Mammary epithelial cell (primary cell): ENCODE measurements around the gene SCCPDH.
A peak's percentile ranks its signal among the peaks of the same experiment; 100 is the strongest.

Experiments
- CTCF ChIP-seq, 2 donors: IDR thresholded peaks in 1 of 2; conservative IDR thresholded peaks in 1 of 2; 2 replicates each; pipeline ENCODE4 v1.5.1; 2011 to 2012; ENCODE audit warnings: inconsistent platforms in 2 of 2, low read length in 2 of 2, mild to moderate bottlenecking in 2 of 2, control low read depth in 1 of 2, low read depth in 1 of 2; ENCODE audit not compliant: insufficient read depth in 1 of 2; ENCODE audit errors: extremely low read depth in 1 of 2
- EZH2 ChIP-seq: IDR thresholded peaks from 2 replicates; pipeline ENCODE4 v1.6.1; 2012; ENCODE audit warnings: low read length, inconsistent platforms, borderline replicate concordance

- TF ChIP-seq CTCF (conservative IDR thresholded peaks at IDR 0.05 in 1 of 2, IDR thresholded peaks at IDR 0.05 in 1 of 2; ENCODE audit: extremely low read depth in 1 of 2, insufficient read depth in 1 of 2, low read depth in 1 of 2, low read length in 2 of 2) (peak; percentile 63 to 87), EZH2 (no peak)
These were observed 25.0 kb upstream of the SCCPDH start for GRCh38 chr1:246699095-246699735.
